ENCODE measurements around the gene INPP5E. TPM values are rescaled to one million over a fixed set of nuclear protein-coding genes. Genes with fewer than 3 reads are reported as not detected.

The INPP5E gene
- total RNA-seq, 1 donor: 12.5 TPM

- TF ChIP-seq CTCF (IDR thresholded peaks at IDR 0.05; ENCODE audit: insufficient read depth, low read length): no peak
- DNase-seq (ENCODE audit: low read depth): no peak
Measured at GRCh38 chr9:136455043-136456002, 15.7 kb upstream of the INPP5E start.

GRCh38 chr9:136454026-136454796, 14.6 kb upstream of the INPP5E start:
- no peak overlapping the region for H3K4me3 ChIP-seq (ENCODE audit: low read depth, low read length)
- no peak for DNase-seq (ENCODE audit: low read depth)
- no peak for TF ChIP-seq CTCF (IDR thresholded peaks at IDR 0.05; ENCODE audit: insufficient read depth, low read length)

More at GRCh38 chr9:136455043-136456002, 15.7 kb upstream of the INPP5E start:
- no peak overlapping the region for H3K4me3 ChIP-seq (ENCODE audit: low read depth, low read length)

GRCh38 chr9:136453326-136453725, 13.7 kb upstream of the INPP5E start:
- no peak overlapping the region for H3K4me3 ChIP-seq (ENCODE audit: low read depth, low read length)
- TF ChIP-seq CTCF (IDR thresholded peaks at IDR 0.05; ENCODE audit: insufficient read depth, low read length): no peak
- DNase-seq (ENCODE audit: low read depth): no peak

GRCh38 chr9:136451221-136451877, 11.7 kb upstream of the INPP5E start:
- TF ChIP-seq CTCF (IDR thresholded peaks at IDR 0.05; ENCODE audit: insufficient read depth, low read length): no peak
- DNase-seq (ENCODE audit: low read depth): no peak
- H3K4me3 ChIP-seq (ENCODE audit: low read depth, low read length): no peak overlapping the region

- no peak overlapping the region for H3K4me3 ChIP-seq (ENCODE audit: low read depth, low read length)
- TF ChIP-seq CTCF (IDR thresholded peaks at IDR 0.05; ENCODE audit: insufficient read depth, low read length): no peak
- DNase-seq (ENCODE audit: low read depth): no peak
Measured at GRCh38 chr9:136448655-136449054, 9.0 kb upstream of the INPP5E start.

- DNase-seq (ENCODE audit: low read depth): no peak
- no peak for TF ChIP-seq CTCF (IDR thresholded peaks at IDR 0.05; ENCODE audit: insufficient read depth, low read length)
- H3K4me3 ChIP-seq (ENCODE audit: low read depth, low read length): no peak overlapping the region
Measured at GRCh38 chr9:136447173-136447778, 7.6 kb upstream of the INPP5E start.
